T follicular helper cell (primary cell): ENCODE results near the gene OR10H1.
"Not testable (repeated sequence)": the region's sequence is repeated elsewhere in the genome, so short reads cannot be mapped to it uniquely, and the experiment has no call there.

Experiments
- DNase-seq: peaks from one replicate; pipeline ENCODE4 v3.0.0-alpha.2; 2020; ENCODE audit warnings: low read depth
- total RNA-seq, 2 experiments: gene quantifications; one replicate each; lab custom pipeline; 2026; lab: John Stamatoyannopoulos, UW

The OR10H1 gene
- total RNA-seq: 0 reads per million in 2 experiments

DNA sequence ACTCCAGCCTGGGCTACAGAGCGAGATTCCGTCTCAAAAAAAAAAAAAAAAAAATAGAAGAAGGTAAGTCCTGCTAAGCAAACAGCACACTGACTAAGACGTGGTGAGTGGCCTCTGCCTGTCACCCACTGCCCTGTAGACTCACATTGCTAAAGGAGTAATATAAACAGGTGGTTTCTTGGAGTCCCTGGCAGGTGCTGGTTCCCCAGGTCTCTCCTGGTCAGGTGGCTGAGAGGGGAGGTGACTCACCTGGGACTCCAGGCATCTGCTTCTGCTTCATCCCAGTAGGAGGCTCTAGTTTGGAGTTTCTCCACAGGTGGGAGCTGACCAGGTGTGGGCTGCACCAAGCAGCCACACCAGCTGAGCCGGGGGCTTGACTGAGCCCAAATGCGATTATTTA, at the start of gene OR10H1:
Gene OR10H1 (minus strand): TSS at position 359 of the 400 bp plus-strand sequence. CDS start 7,627 bp downstream, outside the sequence.
- DNase-seq: no peak

- DNase-seq: no peak
These were observed 49.4 kb upstream of the OR10H1 start for GRCh38 chr19:15864824-15865223.

DNA sequence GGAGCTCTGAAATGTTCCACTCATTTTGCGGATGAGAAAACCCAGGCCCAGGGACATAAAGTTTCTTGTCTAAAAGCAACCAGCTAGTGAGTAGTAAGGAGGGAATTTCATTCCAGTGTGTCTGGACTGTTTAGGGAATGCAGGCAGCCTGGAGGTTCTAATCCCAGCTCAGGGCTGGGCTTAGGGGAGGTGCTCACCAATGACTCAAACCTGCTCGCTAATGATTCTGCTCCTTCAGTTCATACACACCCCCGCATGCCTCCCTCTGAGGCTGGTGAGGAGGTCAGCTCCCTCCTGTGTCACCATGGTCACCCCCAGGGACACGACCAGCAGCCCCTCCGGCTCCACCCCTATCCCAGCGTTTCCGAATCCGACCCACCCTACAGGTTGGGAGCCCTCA, 47.8 kb upstream of the OR10H1 start:
- no peak for DNase-seq

GRCh38 chr19:15862444-15862843, 47.0 kb upstream of the OR10H1 start:
- DNase-seq: no peak

- no peak for DNase-seq
These were observed 45.1 kb upstream of the OR10H1 start for GRCh38 chr19:15860522-15860921.

- DNase-seq: no peak
These were observed 43.7 kb upstream of the OR10H1 start for GRCh38 chr19:15859187-15859586.

GRCh38 chr19:15850385-15850784, 34.9 kb upstream of the OR10H1 start:
- no peak for DNase-seq

DNA sequence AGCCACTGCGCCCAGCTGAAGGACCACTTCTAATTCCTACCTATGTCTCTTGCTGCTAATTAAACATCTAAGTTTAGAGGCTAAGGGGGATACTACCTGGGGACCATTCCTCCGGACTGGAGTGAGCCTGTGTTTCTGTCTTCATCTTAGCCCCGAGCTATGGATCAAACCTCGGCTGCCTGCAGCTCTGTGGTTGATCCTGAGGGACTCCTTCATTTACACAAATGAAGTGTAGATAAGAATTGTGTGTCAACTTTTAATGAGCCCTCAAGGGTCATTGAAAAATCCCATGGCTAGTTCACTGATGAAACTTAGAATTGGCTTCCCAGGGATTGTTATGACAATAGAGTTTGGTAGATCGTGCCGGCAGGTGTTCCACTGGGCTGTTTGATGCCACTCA, 31.5 kb upstream of the OR10H1 start:
- no peak for DNase-seq

DNA sequence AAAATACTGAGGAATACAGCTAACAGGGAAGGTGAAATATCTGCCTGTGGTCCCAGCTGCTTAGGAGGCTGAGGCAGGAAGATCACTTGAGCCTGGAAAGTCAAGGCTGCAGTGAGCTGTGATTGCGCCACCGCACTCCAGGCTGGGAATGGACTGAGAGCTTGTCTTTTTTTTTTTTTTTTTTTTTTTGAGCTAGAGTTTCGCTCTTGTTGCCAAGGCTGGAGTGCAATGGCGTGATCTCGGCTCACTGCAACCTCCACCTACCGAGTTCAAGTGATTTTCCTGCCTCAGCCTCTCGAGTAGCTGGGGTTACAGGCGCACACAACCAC, 28.4 kb upstream of the OR10H1 start:
- not testable (repeated sequence) for DNase-seq

- no peak for DNase-seq
These were observed 27.9 kb upstream of the OR10H1 start for GRCh38 chr19:15843203-15843893.

DNA sequence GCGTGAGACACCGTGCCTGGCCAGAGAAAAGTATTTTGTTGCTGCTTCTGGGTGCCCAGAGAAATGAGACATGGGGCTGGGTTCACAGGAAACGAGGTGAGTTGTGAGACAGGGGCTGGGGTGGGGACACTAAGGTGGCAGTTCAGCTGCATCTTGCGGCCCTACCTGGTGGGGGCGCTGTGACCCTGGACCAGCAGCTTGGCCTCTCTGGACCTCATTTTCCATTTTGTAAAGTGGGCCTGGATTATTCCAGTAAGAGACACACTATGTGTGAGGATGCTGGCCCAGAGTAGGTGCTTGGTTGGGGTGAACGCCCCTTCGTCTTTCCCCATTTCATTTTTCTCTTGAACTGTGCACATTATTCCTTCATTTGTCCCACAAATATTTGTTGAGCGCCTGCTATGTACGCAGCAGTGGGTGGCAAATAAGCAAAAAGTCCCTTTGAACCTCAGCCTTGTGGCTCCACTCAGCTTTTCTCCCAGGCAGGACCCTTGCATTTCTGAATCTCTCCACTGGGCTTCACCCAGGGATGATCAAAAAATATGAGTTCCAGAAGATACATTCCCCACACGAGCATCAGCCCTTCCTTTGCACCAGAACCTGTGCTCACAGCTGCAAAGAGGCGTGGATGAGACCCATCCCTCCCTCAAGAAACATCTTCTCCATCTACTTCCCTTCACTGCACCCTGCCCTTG, 26.6 kb upstream of the OR10H1 start:
- no peak for DNase-seq

DNA sequence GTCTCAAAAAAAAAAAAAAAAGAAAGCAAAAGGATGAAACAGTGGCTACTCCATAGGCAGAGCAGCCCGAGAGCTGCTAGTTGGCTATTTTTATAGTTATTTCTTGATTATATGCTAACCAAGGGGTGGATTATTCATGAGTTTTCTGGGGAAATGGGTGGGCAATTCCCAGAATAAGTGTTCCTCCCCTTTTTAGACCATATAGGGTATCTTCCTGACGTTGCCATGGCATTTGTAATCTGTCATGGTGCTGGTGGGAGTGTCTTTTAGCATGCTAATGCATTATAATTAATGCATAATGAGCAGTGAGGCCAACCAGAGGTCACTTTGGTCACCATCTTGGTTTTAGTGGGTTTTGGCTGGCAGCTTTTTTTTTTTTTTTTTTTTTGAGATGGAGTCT, 25.4 kb upstream of the OR10H1 start:
- no peak for DNase-seq

DNA sequence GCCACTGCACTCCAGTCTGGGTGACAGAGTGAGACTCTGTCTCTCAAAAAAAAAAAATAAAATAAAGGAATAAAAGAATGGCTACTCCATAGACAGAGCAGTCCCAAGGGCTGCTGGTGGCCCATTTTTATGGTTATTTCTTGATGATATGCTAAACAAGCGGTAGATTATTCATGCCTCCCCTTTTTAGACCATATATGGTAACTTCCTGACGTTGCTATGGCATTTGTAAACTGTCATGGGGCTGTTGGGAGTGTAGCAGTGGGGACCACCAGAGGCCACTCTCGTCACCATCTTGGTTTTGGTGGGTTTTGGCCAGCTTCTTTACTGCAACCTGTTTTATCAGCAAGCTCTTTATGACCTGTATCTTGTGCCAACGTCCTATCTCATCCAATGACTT, 24.4 kb upstream of the OR10H1 start:
- not testable (repeated sequence) for DNase-seq

DNA sequence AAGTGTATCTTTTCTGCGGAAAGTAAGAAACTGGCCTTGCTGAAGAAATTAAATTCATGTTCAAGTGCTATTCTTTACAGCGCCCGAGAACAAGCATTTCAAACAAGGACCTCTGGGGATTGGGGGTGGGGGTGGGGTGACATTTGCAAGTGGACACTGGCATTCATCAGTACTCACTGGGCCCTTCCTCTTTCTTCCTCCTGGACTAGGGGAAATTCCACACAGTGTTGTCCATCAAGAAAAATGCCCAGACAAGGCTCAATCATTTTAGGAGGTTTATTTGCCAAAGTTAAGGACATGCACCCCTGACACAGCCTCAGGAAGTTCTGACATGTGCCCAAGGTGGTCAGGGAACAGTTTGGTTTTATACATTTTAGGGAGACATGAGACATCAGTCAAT, 22.9 kb upstream of the OR10H1 start:
- no peak for DNase-seq

- DNase-seq: no peak
These were observed 21.8 kb upstream of the OR10H1 start for GRCh38 chr19:15837221-15837731.

GRCh38 chr19:15836330-15837220, 21.1 kb upstream of the OR10H1 start:
- peak; percentile 91 for DNase-seq

- DNase-seq: peak; percentile 68
These were observed 20.3 kb upstream of the OR10H1 start for GRCh38 chr19:15835565-15836329.

GRCh38 chr19:15834232-15834631, 18.8 kb upstream of the OR10H1 start:
- DNase-seq: not testable (repeated sequence)

- no peak for DNase-seq
These were observed 16.2 kb upstream of the OR10H1 start for GRCh38 chr19:15831626-15832025.

GRCh38 chr19:15829786-15830185, 14.3 kb upstream of the OR10H1 start:
- no peak for DNase-seq

DNA sequence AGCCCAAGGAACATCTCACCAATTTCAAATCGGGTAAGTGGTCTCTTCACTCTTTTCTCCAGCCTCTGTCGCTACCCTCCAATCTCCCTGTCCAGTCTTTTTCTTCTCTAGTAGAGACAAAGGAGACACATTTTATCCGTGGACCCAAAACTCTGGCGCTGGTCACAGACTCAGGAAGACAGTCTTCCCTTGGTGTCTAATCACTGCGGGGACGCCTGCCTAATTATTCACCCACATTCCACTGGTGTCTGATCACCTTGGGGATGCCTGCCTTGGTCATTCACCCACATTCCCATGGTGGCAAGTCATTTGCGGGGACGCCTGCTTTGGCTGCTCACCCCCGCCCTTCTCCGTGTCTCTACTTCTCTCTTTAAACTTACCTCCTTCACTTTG, 13.8 kb upstream of the OR10H1 start:
- DNase-seq: no peak
